HEK293T (cell line): ENCODE results near the gene STAT4.

Experiments
- BHLHE40 ChIP-seq: fragments of 450-650 bp; IDR thresholded peaks from 2 replicates; pipeline ENCODE4 v1.6.1; 2016; ENCODE audit warnings: mild to moderate bottlenecking, moderate library complexity, borderline replicate concordance
- ELF4 ChIP-seq: fragments of 450-650 bp; IDR thresholded peaks from 2 replicates; pipeline ENCODE4 v1.6.1; 2017; ENCODE audit warnings: antibody characterized with exemption
- FOXM1 ChIP-seq: fragments of 450-650 bp; IDR thresholded peaks from 2 replicates; pipeline ENCODE4 v1.6.1; 2017; ENCODE audit warnings: mild to moderate bottlenecking, borderline replicate concordance
- PKNOX1 ChIP-seq: fragments of 450-650 bp; IDR thresholded peaks from 2 replicates; pipeline ENCODE4 v1.6.1; 2016
- SUZ12 ChIP-seq: fragments of 450-650 bp; IDR thresholded peaks from 2 replicates; pipeline ENCODE4 v1.6.1; 2016; ENCODE audit warnings: mild to moderate bottlenecking
- ZNF384 ChIP-seq: fragments of 450-650 bp; IDR thresholded peaks from 2 replicates; pipeline ENCODE4 v1.6.1; 2016

- TF ChIP-seq ZNF384 = no peak
- TF ChIP-seq FOXM1 = no peak
- no peak for TF ChIP-seq PKNOX1
- no peak for TF ChIP-seq SUZ12
- no peak for TF ChIP-seq BHLHE40
- TF ChIP-seq ELF4 = no peak
These were observed 113.4 kb downstream of the STAT4 start for GRCh38 chr2:191037351-191037750.
